IMR-90 (cell line): Measurements from ENCODE around the gene DNTT. TPM values are rescaled to one million over a fixed set of nuclear protein-coding genes. Genes with fewer than 3 reads are reported as not detected.

ENCODE experiments used
- ATAC-seq: fragments of 200-7000 bp; cut with Tn5 transposase; 2 replicates; pipeline ENCODE4 v1.9.1; 2020; ENCODE audit warnings: low read depth, mild to moderate bottlenecking, moderate library complexity
- BruUV-seq: library from RNA; stranded (reverse); fragments of 400-500 nt; replicated peaks from 2 replicates; lab custom pipeline; 2021; lab: Mats Ljungman, UMichigan
- CTCF ChIA-PET: fragments of 300-600 bp; formaldehyde crosslinking; extraction: SDS; loops from one replicate; lab custom pipeline; 2021; ENCODE audit warnings: antibody characterized with exemption; lab: Yijun Ruan, JAX
- POLR2A ChIA-PET: fragments of 300-600 bp; sonication (Branson Sonifier 250); formaldehyde crosslinking; loops from one replicate; lab custom pipeline; 2022; ENCODE audit warnings: antibody characterized with exemption; ENCODE audit not compliant: unreplicated experiment; lab: Charles Lee
- DNase-seq: peaks from one replicate; pipeline ENCODE4 v3.0.0; 2013
- H2AFZ ChIP-seq: replicated peaks from 2 replicates; pipeline ENCODE3; 2013; ENCODE audit warnings: low read length, mild to moderate bottlenecking; ENCODE audit not compliant: poor library complexity
- H2AK5ac ChIP-seq: 2 replicates; pipeline ENCODE4 v1.6.1; 2013; ENCODE audit warnings: low read depth, low read length, inconsistent platforms
- H2AK9ac ChIP-seq: replicated peaks from 2 replicates; pipeline ENCODE3; 2013; ENCODE audit warnings: mild to moderate bottlenecking, low read depth, low read length, moderate library complexity; ENCODE audit not compliant: poor library complexity
- H2BK120ac ChIP-seq: 2 replicates; pipeline ENCODE4 v1.6.1; 2013; ENCODE audit warnings: low read depth, low read length, inconsistent platforms
- H2BK15ac ChIP-seq: 3 replicates; pipeline ENCODE4 v1.6.1; 2013; ENCODE audit warnings: low read depth, low read length, inconsistent platforms
- H2BK20ac ChIP-seq: 2 replicates; pipeline ENCODE4 v1.6.1; 2013; ENCODE audit warnings: low read depth, mild to moderate bottlenecking, inconsistent platforms, low read length, moderate library complexity
- H2BK5ac ChIP-seq: 2 replicates; pipeline ENCODE4 v1.6.1; 2013; ENCODE audit warnings: mild to moderate bottlenecking, low read depth, low read length, inconsistent platforms; ENCODE audit not compliant: poor library complexity, severe bottlenecking
- H3K14ac ChIP-seq: replicated peaks from 2 replicates; pipeline ENCODE4 v1.6.1; 2013; ENCODE audit warnings: low read depth, low read length, inconsistent platforms
- H3K18ac ChIP-seq: 2 replicates; pipeline ENCODE4 v1.6.1; 2013; ENCODE audit warnings: low read depth, low read length, control low read depth
- H3K23ac ChIP-seq: 2 replicates; pipeline ENCODE4 v1.6.1; 2013; ENCODE audit warnings: low read depth, low read length, inconsistent platforms
- H3K27ac ChIP-seq: 2 replicates; pipeline ENCODE4 v1.5.1; 2013; ENCODE audit warnings: mild to moderate bottlenecking, control low read depth, low read length; ENCODE audit not compliant: insufficient read depth
- H3K27me3 ChIP-seq: 2 replicates; pipeline ENCODE4 v1.6.1; 2013; ENCODE audit warnings: low read length; ENCODE audit not compliant: control insufficient read depth, insufficient read depth
- H3K36me3 ChIP-seq: 2 replicates; pipeline ENCODE4 v1.6.1; 2013; ENCODE audit warnings: low read length, mixed read lengths; ENCODE audit not compliant: control insufficient read depth, insufficient read depth
- H3K4ac ChIP-seq: 2 replicates; pipeline ENCODE4 v1.6.1; 2013; ENCODE audit warnings: low read depth, low read length, inconsistent platforms
- H3K4me1 ChIP-seq: 2 replicates; pipeline ENCODE4 v1.6.1; 2013; ENCODE audit warnings: low read length, mixed read lengths; ENCODE audit not compliant: control insufficient read depth, insufficient read depth
- H3K4me2 ChIP-seq: 2 replicates; pipeline ENCODE4 v1.6.1; 2013; ENCODE audit warnings: low read depth, mild to moderate bottlenecking, control low read depth, low read length, moderate library complexity
- H3K4me3 ChIP-seq: 2 replicates; pipeline ENCODE4 v1.5.1; 2013; ENCODE audit warnings: low read depth, mild to moderate bottlenecking, control low read depth, low read length, moderate library complexity; ENCODE audit not compliant: insufficient read depth
- H3K56ac ChIP-seq: 2 replicates; pipeline ENCODE4 v1.6.1; 2013; ENCODE audit warnings: low read length, inconsistent platforms; ENCODE audit not compliant: insufficient read depth; ENCODE audit errors: extremely low read depth
- H3K79me1 ChIP-seq, 2 experiments: 2 replicates each; pipeline ENCODE4 v1.6.1; 2013; ENCODE audit warnings: low read length in 2 of 2, inconsistent platforms in 1 of 2, low read depth in 1 of 2
- H3K9ac ChIP-seq: 2 replicates; pipeline ENCODE4 v1.6.1; 2013; ENCODE audit warnings: low read depth, low read length, control low read depth
- H3K9me1 ChIP-seq: 2 replicates; pipeline ENCODE4 v1.6.1; 2013; ENCODE audit warnings: low read length, inconsistent platforms; ENCODE audit not compliant: insufficient read depth
- H3K9me3 ChIP-seq: 2 replicates; pipeline ENCODE4 v1.6.1; 2013; ENCODE audit warnings: low read length; ENCODE audit not compliant: control insufficient read depth, insufficient read depth
- H4K20me1 ChIP-seq: 2 replicates; pipeline ENCODE4 v1.6.1; 2013; ENCODE audit warnings: low read length, inconsistent platforms; ENCODE audit not compliant: insufficient read depth
- H4K5ac ChIP-seq: 2 replicates; pipeline ENCODE4 v1.6.1; 2013; ENCODE audit warnings: mild to moderate bottlenecking, low read depth, low read length, control low read depth
- H4K8ac ChIP-seq, 2 experiments: 2 replicates each; pipeline ENCODE4 v1.6.1; 2013; ENCODE audit warnings: low read depth in 2 of 2, low read length in 2 of 2, control low read depth in 1 of 2, inconsistent platforms in 1 of 2
- H4K91ac ChIP-seq: 2 replicates; pipeline ENCODE4 v1.6.1; 2013; ENCODE audit warnings: low read depth, low read length, inconsistent platforms; ENCODE audit not compliant: insufficient read depth
- BHLHE40 ChIP-seq: fragments of 150-350 bp; IDR thresholded peaks from 2 replicates; pipeline ENCODE4 v1.6.1; 2016; ENCODE audit warnings: mild to moderate bottlenecking, low read depth, low read length
- FOS ChIP-seq: fragments of 150-350 bp; IDR thresholded peaks from 2 replicates; pipeline ENCODE4 v1.6.1; 2016; ENCODE audit warnings: low read depth, low read length
- MXI1 ChIP-seq: IDR thresholded peaks from 2 replicates; pipeline ENCODE4 v1.6.1; 2012; ENCODE audit warnings: low read depth, mild to moderate bottlenecking, low read length, moderate library complexity, borderline replicate concordance
- NFE2L2 ChIP-seq: fragments of 150-350 bp; IDR thresholded peaks from 2 replicates; pipeline ENCODE4 v1.6.1; 2016; ENCODE audit warnings: low read depth, mild to moderate bottlenecking, low read length
- POLR2A ChIP-seq: IDR thresholded peaks from 2 replicates; pipeline ENCODE4 v1.6.1; 2012; ENCODE audit warnings: mild to moderate bottlenecking, low read depth, low read length
- RAD21 ChIP-seq: IDR thresholded peaks from 2 replicates; pipeline ENCODE4 v1.6.1; 2012; ENCODE audit warnings: low read length, improper control_type of control experiment
- RCOR1 ChIP-seq: IDR thresholded peaks from 2 replicates; pipeline ENCODE4 v1.6.1; 2012; ENCODE audit warnings: mild to moderate bottlenecking, low read length, improper control_type of control experiment; ENCODE audit not compliant: insufficient replicate concordance
- RFX5 ChIP-seq: IDR thresholded peaks from 2 replicates; pipeline ENCODE4 v1.8.0; 2012; ENCODE audit warnings: low read depth, mild to moderate bottlenecking, low read length, moderate library complexity
- SMC3 ChIP-seq: fragments of 150-350 bp; IDR thresholded peaks from 2 replicates; pipeline ENCODE4 v1.6.1; 2016; ENCODE audit warnings: low read depth, mild to moderate bottlenecking, antibody characterized with exemption, low read length, moderate library complexity
- WGBS, 2 experiments: methylation state at CpG; one replicate each; pipeline versions ENCODE4 v1.1.5 to v1.1.7; 2013; ENCODE audit warnings: missing lambda C conversion rate in 2 of 2; ENCODE audit not compliant: insufficient read length in 1 of 2; ENCODE audit errors: extremely low coverage in 2 of 2; 5-methylcytosine and 5-hydroxymethylcytosine counted together
- dilution Hi-C: fragments of 300-500 bp; cut with HindIII; formaldehyde crosslinking; loops from one replicate; pipeline ENCODE4 v1.14.3; 2018; ENCODE audit warnings: low sequenced_read_pairs; ENCODE audit not compliant: unreplicated experiment
- in situ Hi-C: fragments of 300-500 bp; cut with MboI; formaldehyde crosslinking; loops from 3 replicates; pipeline ENCODE4 v1.14.3; 2019; ENCODE audit warnings: low sequenced_read_pairs, inconsistent platforms, mixed read lengths
- intact Hi-C: fragments of 100-400 bp; cut with micrococcal nuclease; formaldehyde crosslinking; loops from 2 replicates; pipeline ENCODE4 v1.10.0; 2022
- polyA plus RNA-seq, 3 experiments: library from polyadenylated mRNA; depleted of rRNA; stranded (reverse); fragments of >200 nt; gene quantifications; 2 replicates each; pipeline ENCODE4 v1.2.3, GENCODE V29; 2012; ENCODE audit warnings: low replicate concordance in 1 of 3
- total RNA-seq: library from RNA; depleted of rRNA; stranded (reverse); fragments of >200 nt; gene quantifications from 2 replicates; pipeline ENCODE4 v1.2.3, GENCODE V29; 2012

Gene DNTT
- total and polyA plus RNA-seq, 2 of the 4 experiments (the other 2 are of a cell fraction), result not detected

DNA sequence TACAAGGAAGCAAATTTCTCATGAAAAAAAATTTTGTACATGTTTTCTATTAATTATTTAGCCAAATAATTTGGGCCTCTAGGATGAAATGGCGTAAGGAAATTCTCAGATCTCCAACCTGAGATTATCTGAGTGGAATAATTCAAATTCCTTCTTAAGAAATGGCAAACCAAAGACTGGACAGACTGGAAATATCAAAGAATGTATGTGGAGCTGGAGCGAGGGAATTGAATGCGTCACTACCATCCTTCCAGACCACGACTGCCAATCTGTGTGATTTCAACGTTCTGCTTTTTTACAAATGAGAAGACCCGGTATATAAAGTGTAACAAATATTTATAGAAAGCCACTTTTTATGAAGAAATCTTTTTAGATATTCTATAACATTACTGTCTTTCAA lies 20.5 kb upstream of the DNTT start:
- Histone ChIP-seq H2BK120ac (no peak overlapping the region), H3K9ac (no peak overlapping the region), H2AFZ (no peak overlapping the region), H3K23ac (no peak overlapping the region), H2BK20ac (no peak overlapping the region), H3K4me1 (no peaks in the 10 kb centered on the region), H4K91ac (no peak overlapping the region), H3K27me3 (no peaks in the 10 kb centered on the region), H2BK5ac (no peak overlapping the region), H3K18ac (no peak overlapping the region), H3K14ac (no peak overlapping the region), H2BK15ac (no peak overlapping the region), H3K79me1 (no peaks in the 10 kb centered on the region), H2AK5ac (no peak overlapping the region), H2AK9ac (no peak overlapping the region), H3K27ac (no peak overlapping the region), H3K4me3 (no peak overlapping the region), H3K56ac (no peak overlapping the region), H3K9me1 (no peaks in the 10 kb centered on the region), H3K36me3 (no peaks in the 10 kb centered on the region), H3K4me2 (no peak overlapping the region), H3K9me3 (no peaks in the 10 kb centered on the region), H4K8ac (no peak overlapping the region), H3K4ac (no peak overlapping the region), H4K5ac (no peak overlapping the region), H4K20me1 (no peaks in the 10 kb centered on the region)
- no TSS peak for BruUV-seq
- POLR2A ChIA-PET, result no interaction called here
- WGBS, 2 experiments, result no CpG with 5 or more reads among the region's 6 CpGs
- CTCF ChIA-PET, result no interaction called here
- in situ Hi-C loops (no loop called here), intact Hi-C loops (no loop called here), dilution Hi-C loops (no loop called here)
- TF ChIP-seq NFE2L2 (no peak), FOS (no peak), MXI1 (no peak), RFX5 (no peak), POLR2A (no peak), SMC3 (no peak), RCOR1 (no peak), BHLHE40 (no peak), RAD21 (no peak)
- ATAC-seq (no peak), DNase-seq (no peak)
